ENCODE results near the gene NUDT5. TPM values are rescaled to one million over a fixed set of nuclear protein-coding genes. Genes with fewer than 3 reads are reported as not detected.

Gene NUDT5
- total RNA-seq, 1 experiment from 2014 or later, result 119 TPM

DNA sequence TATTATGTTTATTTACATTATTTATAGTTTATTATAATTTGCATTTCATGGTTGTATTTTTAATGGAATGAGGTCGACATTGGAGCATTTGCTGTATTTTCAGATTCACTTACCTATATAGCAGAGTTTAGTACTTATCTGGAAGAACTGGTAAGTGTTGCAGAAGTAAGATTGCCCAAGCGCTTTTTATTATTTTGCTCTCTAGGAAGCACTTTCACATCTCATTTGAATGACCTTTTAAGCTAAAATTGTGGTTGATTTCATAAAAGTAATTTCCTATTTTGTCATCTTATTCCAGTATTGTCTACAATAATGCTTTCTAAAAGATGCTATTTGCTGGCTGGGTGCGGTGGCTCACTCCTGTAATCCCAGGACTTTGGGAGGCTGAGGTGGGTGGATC lies 37.6 kb downstream of the NUDT5 start:
- Mint-ChIP-seq H3K9me3 (no peaks in the 10 kb centered on the region), H3K4me1 (no peaks in the 10 kb centered on the region), H3K27ac (no peak overlapping the region), H3K27me3 (ENCODE audit: low read depth) (no peaks in the 10 kb centered on the region), H3K36me3 (peaks cover 27% of the 10 kb centered on the region), H3K4me3 (no peak overlapping the region)
- TF ChIP-seq, protein P1, sequence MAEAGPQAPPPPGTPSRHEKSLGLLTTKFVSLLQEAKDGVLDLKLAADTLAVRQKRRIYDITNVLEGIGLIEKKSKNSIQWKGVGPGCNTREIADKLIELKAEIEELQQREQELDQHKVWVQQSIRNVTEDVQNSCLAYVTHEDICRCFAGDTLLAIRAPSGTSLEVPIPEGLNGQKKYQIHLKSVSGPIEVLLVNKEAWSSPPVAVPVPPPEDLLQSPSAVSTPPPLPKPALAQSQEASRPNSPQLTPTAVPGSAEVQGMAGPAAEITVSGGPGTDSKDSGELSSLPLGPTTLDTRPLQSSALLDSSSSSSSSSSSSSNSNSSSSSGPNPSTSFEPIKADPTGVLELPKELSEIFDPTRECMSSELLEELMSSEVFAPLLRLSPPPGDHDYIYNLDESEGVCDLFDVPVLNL (CRISPR knock-in tag; IDR thresholded peaks at IDR 0.05; ENCODE audit: borderline replicate concordance, low read depth), result no peak
- no peak for TF ChIP-seq IRF2 (CRISPR knock-in tag; IDR thresholded peaks at IDR 0.05; ENCODE audit: borderline replicate concordance, low read depth)
- no peak for TF ChIP-seq ZNF396 (CRISPR knock-in tag; IDR thresholded peaks at IDR 0.05; ENCODE audit: borderline replicate concordance)
- TF ChIP-seq RORB (CRISPR knock-in tag; IDR thresholded peaks at IDR 0.05), result no peak
- no peak for TF ChIP-seq FOXP1 (CRISPR knock-in tag; IDR thresholded peaks at IDR 0.05; ENCODE audit: borderline replicate concordance)
- no peak for TF ChIP-seq TEAD1 (CRISPR knock-in tag; IDR thresholded peaks at IDR 0.05)
- TF ChIP-seq NFE2L1 (CRISPR knock-in tag; IDR thresholded peaks at IDR 0.05), result no peak
- TF ChIP-seq FOXJ3 (CRISPR knock-in tag; IDR thresholded peaks at IDR 0.05; ENCODE audit: borderline replicate concordance), result no peak
- TF ChIP-seq, protein P2, sequence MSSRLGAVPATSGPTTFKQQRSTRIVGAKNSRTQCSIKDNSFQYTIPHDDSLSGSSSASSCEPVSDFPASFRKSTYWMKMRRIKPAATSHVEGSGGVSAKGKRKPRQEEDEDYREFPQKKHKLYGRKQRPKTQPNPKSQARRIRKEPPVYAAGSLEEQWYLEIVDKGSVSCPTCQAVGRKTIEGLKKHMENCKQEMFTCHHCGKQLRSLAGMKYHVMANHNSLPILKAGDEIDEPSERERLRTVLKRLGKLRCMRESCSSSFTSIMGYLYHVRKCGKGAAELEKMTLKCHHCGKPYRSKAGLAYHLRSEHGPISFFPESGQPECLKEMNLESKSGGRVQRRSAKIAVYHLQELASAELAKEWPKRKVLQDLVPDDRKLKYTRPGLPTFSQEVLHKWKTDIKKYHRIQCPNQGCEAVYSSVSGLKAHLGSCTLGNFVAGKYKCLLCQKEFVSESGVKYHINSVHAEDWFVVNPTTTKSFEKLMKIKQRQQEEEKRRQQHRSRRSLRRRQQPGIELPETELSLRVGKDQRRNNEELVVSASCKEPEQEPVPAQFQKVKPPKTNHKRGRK (CRISPR knock-in tag; IDR thresholded peaks at IDR 0.05; ENCODE audit: borderline replicate concordance), result no peak
- no peak for TF ChIP-seq TCF7 (CRISPR knock-in tag; IDR thresholded peaks at IDR 0.05; ENCODE audit: low read depth)
- TF ChIP-seq NR2C2 (CRISPR knock-in tag; IDR thresholded peaks at IDR 0.05), result no peak
- DNase-seq (ENCODE audit: low spot score) (no peak), ATAC-seq (no peak)
- ChIA-PET CTCF (interaction anchor here (0.6 kb wide), 1 partner anchor 31 kb away, joined by 5 read pairs; no protein-coding TSS in a partner anchor), POLR2A (no interaction called here)

DNA sequence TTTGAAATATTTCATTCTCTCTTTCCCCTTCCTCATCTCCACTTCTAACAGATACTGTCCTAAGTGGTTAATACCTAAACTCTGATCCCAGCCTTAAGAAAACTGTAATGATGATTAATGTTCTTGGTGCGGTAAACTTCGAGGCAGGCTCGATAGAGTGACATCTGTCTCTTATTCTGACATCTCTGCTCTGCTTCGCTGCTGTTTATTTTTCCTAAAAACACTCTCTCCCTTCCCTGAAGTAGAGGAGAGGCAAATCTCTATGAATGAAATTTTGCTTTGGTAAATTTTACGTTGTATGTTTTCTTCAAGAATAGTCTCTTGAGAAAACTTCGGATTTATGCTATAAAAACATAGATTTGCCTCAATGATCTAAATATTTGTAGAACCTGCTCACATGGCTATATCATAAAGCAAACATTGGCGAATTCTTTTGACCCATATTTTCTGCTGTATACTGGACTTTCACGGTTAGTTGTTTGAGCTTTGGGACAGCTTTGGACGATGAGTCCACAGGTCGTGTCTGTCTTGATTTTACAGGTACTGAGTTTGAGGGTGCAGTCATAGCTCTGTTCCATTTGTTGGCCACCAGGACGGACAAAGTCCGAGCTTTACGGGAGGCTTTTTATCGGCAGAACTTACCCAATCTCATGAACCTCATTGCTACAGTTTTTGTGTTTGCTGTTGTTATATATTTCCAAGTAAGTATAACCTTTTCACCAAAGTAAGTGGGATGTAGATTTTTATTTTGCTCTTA lies 39.1 kb downstream of the NUDT5 start:
- no peak for ATAC-seq
- Mint-ChIP-seq H3K27me3 (ENCODE audit: low read depth) (no peaks in the 10 kb centered on the region), H3K4me3 (no peak overlapping the region), H3K36me3 (peaks cover 21% of the 10 kb centered on the region), H3K4me1 (no peaks in the 10 kb centered on the region), H3K27ac (peak overlapping the region; percentile 40; the same call in 1 of the 2 replicates), H3K9me3 (no peaks in the 10 kb centered on the region)
- CTCF ChIA-PET, result no interaction called here
- POLR2A ChIA-PET, result no interaction called here
- TF ChIP-seq PRRX2 (CRISPR knock-in tag; IDR thresholded peaks at IDR 0.05) (no peak), ESRRA (CRISPR knock-in tag; IDR thresholded peaks at IDR 0.05; ENCODE audit: borderline replicate concordance) (no peak), ZNF232 (CRISPR knock-in tag; IDR thresholded peaks at IDR 0.05) (no peak), NR3C1 (CRISPR knock-in tag; conservative IDR thresholded peaks at IDR 0.05; ENCODE audit: low read depth) (no peak)
- TF ChIP-seq, protein P3, sequence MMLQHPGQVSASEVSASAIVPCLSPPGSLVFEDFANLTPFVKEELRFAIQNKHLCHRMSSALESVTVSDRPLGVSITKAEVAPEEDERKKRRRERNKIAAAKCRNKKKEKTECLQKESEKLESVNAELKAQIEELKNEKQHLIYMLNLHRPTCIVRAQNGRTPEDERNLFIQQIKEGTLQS (CRISPR knock-in tag; conservative IDR thresholded peaks at IDR 0.05), result no peak
- TF ChIP-seq, protein P4, sequence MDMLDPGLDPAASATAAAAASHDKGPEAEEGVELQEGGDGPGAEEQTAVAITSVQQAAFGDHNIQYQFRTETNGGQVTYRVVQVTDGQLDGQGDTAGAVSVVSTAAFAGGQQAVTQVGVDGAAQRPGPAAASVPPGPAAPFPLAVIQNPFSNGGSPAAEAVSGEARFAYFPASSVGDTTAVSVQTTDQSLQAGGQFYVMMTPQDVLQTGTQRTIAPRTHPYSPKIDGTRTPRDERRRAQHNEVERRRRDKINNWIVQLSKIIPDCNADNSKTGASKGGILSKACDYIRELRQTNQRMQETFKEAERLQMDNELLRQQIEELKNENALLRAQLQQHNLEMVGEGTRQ (CRISPR knock-in tag; IDR thresholded peaks at IDR 0.05), result no peak
- TF ChIP-seq, protein P5, sequence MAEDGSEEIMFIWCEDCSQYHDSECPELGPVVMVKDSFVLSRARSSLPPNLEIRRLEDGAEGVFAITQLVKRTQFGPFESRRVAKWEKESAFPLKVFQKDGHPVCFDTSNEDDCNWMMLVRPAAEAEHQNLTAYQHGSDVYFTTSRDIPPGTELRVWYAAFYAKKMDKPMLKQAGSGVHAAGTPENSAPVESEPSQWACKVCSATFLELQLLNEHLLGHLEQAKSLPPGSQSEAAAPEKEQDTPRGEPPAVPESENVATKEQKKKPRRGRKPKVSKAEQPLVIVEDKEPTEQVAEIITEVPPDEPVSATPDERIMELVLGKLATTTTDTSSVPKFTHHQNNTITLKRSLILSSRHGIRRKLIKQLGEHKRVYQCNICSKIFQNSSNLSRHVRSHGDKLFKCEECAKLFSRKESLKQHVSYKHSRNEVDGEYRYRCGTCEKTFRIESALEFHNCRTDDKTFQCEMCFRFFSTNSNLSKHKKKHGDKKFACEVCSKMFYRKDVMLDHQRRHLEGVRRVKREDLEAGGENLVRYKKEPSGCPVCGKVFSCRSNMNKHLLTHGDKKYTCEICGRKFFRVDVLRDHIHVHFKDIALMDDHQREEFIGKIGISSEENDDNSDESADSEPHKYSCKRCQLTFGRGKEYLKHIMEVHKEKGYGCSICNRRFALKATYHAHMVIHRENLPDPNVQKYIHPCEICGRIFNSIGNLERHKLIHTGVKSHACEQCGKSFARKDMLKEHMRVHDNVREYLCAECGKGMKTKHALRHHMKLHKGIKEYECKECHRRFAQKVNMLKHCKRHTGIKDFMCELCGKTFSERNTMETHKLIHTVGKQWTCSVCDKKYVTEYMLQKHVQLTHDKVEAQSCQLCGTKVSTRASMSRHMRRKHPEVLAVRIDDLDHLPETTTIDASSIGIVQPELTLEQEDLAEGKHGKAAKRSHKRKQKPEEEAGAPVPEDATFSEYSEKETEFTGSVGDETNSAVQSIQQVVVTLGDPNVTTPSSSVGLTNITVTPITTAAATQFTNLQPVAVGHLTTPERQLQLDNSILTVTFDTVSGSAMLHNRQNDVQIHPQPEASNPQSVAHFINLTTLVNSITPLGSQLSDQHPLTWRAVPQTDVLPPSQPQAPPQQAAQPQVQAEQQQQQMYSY (CRISPR knock-in tag; IDR thresholded peaks at IDR 0.05), result no peak
- no peak for DNase-seq (ENCODE audit: low spot score)
